ENCODE measurements around the gene PDE10A.
"Not testable (repeated sequence)": the region's sequence is repeated elsewhere in the genome, so short reads cannot be mapped to it uniquely, and the experiment has no call there.

Gene PDE10A

DNA sequence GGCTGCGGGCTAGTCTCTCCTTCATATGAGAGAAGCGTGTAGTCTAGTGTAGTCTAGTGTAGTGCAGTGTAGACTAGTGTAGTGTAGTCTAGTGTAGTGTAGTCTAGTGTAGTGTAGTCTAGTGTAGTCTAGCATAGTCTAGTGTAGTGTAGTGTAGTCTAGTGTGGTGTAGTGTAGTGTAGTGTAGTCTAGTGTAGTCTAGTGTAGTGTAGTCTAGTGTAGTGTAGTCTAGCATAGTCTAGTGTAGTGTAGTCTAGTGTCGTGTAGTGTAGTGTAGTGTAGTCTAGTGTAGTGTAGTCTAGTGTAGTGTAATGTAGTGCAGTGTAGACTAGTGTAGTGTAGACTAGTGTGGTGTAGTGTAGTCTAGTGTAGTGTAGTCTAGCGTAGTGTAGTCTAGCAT lies 44.1 kb downstream of the PDE10A start:
- not testable (repeated sequence) for DNase-seq

DNA sequence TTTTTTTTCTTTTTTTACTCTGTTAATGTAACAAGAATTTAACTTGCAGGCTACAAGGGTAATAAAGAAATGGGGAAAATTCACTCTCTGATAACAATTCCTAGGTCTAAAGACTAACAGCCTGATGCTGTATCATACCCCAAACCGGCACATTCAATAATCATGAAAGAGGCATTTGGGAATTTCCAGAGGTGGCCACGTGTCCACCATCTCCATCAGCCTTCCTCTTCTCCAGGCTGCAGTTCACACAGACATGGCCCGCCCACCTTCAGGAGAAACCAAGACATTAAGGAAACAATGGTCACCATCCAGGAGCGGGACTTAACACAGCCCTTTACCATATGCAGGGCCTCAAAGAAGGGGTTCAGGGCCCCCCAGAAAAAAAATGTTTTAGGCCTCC lies 44.8 kb downstream of the PDE10A start:
- no peak for DNase-seq

DNA sequence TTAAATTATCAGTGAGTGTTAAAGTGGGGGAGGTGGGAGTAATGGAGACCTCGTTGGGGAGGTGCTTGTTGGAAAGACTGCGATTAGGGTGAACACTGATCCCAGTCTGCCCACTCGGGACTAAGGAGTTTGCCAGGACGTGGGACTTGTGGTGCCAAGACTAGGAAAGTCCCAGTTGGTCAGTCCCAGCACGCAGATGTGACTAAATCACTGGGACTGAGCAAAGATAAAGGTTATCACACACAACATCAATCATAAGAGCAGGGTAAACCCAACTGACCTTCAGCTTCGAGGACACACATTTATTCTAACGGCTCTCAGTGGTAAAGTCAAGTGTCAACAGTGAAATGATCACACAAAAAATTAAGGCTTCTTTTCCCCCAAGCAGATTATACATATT lies 45.5 kb downstream of the PDE10A start:
- DNase-seq: no peak

DNA sequence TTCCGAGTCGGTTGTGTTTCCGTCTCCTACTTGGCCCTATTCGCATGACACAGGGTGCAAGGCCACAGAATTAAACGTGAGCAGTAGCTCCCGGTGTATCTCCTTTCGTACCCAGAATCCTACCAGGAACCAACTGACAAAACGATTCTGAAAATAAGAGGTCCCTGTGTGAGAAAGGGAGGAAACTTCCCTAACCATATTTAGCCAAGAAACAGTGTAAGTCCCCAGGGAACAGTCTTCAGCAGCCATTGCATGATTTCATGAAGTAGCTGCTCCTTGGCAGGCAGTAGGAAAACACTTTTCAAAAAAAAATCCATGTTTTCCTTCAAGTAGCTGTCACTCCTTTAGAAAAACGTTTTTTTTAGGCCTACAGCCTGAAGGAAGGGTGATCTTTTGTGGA lies 46.9 kb downstream of the PDE10A start:
- DNase-seq: no peak

DNA sequence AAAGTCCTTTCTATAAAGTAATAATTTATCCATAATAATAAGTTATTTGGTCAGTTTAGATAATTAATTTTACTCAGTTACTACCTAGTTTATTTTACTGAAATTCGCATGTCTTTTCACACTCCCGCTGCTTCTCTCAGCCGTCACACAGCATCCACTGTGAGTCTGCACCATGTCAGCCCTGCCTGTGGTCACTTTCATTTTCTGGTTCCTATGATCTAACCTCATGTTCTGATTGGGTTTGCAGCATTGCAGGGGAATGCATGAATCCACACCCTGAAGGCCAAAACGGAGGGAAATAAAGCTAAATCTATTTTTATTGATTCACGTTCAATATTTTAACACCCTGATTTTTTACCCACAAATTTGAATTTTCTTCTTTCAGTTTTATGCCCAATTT lies 47.4 kb downstream of the PDE10A start:
- DNase-seq: no peak

DNA sequence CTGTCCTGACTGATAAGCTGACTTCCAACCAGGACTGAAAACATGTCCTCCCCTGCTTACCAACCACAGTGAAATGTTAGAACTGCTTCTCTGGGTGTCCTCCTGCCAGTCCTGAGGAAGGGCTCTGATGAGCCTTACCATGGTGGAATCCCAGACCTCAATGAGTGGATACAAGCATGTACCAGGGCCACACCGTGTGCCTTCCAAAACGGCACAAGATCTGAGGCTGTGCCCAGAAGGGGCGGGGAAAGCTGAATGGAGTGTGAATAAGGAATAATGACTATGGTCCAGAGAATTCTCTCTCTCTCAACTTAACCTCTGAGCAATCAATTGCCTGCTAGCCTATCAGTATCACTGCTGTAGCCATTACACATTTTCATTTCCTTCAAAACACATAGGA lies 51.7 kb downstream of the PDE10A start:
- DNase-seq: no peak

DNA sequence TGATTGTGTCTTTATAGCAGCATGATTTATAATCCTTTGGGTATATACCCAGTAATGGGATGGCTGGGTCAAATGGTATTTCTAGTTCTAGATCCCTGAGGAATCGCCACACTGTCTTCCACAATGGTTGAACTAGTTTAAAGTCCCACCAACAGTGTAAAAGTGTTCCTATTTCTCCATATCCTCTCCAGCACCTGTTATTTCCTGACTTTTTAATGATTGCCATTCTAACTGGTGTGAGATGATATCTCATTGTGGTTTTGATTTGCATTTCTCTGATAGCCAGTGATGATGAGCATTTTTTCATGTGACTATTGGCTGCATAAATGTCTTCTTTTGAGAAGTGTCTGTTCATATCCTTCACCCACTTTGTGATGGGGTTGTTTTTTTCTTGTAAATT lies 54.5 kb downstream of the PDE10A start:
- DNase-seq: not testable (repeated sequence)

DNA sequence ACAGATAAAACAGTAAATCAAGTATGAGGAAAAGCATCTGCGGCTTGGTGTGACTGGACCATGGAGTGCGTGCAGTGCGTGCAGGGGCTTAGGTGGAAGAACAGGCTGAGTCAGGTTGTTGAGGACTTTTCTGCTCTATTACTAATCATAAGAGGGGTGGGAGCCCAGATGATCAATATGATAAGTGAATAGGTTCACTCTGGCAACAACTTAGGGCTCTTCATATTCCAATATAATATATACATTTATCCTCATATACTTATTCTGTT lies 56.4 kb downstream of the PDE10A start:
- DNase-seq: no peak

DNA sequence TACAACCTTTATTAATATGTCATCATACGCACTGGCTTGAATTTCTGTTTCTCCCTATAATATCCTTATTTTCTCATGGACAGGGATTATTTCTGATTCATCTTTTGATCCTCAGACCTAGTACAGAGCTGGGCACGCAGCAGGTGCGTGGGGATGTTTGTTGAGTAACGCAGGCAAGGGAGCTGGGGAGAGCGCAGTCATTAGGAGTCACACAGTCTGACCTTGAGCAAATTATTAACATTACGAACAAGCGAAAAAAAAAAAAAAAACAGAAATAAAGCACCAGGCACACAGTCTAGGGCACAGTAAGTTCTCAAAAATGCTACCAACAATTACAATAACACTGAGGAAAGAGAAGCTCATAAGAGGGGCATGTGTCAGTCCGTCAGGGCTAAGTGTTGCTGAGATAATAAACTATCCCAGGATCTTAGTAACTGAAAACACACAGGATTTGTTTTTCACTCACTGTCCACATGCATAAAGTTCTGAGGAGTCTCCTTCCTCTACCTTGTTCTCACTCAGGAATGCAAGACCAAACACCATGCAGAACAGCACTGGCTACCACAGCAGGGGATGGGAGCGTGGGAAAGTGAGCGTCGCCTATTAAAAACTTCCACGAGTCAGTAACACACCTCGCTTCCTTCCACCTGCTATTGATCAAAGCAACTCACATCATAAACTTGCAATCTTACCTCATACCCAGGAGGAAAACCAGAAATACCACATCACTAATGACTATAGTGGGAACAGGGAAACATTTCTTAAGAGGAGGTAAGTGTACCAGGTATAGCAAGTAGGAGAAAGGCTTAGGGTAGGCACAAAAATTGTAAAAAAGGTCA lies 56.9 kb downstream of the PDE10A start:
- DNase-seq: no peak

DNA sequence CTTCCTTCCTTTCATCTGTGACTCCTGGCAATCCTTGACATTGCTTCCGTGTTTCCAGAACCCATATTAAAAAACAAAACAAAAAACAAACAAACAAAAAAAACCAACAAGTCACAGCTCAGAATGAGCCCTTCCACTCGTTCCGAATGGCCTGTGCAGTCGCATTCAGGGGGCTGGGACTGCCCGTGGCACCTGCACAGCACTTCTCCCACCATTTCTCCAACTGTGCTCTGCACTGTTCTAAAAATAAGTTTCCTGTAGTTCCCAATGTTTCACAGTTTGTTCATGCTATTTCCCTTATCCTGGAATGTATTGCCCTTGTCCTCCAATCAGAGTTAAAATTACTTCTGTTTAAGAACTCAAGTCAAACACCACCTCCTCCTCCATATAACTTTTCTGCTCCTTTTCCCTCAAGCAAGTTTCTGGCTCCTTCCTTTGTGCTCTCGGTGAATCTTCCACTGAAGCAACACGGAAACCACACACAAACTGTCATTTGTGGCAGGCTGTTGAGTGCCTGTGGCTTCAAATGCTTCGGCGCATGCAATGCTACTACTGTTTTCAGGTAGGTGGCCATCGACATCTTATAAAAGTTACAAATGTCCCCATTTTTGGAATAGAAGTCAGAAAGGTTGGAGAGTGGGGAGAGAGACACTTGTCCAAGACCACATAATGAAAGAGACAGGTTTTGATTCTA lies 57.7 kb downstream of the PDE10A start:
- no peak for DNase-seq

DNA sequence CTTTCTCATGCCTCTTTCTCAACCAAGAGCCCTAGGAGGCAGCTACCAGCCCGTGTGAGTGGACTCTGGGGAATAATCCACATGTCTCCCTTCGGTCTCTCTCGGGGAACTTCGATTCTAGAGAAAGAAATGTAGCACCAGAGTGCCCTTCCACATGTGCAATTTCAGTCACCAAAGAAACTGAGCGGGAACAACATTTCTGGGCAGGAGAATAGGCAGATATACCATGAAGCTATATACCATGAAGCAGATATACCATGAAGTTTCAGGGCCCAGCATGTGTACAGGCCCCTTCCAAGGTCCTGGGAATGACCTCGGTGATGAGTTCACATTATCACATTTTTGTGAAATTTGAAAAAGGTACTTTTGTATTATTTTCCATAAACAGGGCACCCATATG lies 60.8 kb downstream of the PDE10A start:
- DNase-seq: no peak

DNA sequence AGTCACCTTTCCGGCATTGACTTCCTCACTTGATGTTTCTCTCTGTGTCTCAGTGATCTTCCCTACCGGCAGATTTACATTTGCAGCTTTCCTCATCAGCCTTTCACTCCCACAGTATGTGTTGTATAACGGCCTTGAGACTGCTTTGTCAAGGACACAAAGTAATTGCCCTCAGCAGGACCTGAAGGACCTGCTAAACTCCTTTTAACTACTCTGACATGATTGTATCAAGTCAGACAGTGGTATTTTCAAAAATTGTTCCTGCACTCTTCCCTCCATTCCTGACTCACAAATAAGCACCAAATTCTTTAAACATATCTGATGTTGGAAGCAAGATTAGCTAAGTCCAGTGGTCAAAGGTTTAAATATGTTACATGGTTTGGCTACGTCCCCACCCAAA lies 62.4 kb downstream of the PDE10A start:
- DNase-seq: no peak

DNA sequence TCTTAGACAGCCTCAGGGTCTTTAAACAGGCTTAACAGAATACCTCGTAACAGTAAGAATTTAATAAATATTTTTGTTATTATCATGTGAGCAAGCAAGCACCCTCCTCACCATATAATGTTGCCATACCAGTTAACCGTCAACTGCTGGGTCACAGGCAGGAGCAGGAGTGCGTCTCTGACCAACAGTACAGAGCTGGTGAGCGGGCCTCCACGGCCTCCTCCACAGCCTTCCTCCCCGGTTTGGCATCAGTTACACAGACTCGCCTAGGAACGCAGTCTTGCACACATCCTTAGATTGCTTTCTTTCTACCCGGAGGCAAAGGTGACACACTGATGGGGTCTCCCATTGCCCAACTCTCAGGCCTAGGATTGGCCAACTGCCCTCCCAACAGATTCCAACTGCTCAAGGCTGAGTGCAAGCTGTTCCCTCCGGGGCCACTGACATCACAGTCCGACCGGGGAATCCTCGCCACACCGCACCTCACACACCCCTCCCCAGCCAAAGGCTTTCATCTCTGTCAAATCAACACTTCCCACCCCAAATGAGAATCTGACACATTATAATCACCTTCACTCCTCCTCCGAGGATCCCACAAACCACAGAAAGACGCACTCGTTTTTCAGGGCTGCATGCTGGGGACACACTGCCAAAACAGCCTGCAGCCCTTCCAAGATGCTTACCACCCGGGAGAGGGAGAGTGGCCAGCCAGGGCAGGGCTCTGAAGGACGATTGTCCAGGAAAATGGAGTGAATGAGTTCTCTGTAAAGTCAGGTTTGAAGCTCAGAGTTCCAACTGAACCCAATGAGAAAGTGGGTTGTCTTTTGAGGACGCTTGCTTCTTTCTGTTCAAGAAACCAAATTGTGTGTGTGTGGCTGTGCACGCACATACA lies 63.2 kb downstream of the PDE10A start:
- no peak for DNase-seq

DNA sequence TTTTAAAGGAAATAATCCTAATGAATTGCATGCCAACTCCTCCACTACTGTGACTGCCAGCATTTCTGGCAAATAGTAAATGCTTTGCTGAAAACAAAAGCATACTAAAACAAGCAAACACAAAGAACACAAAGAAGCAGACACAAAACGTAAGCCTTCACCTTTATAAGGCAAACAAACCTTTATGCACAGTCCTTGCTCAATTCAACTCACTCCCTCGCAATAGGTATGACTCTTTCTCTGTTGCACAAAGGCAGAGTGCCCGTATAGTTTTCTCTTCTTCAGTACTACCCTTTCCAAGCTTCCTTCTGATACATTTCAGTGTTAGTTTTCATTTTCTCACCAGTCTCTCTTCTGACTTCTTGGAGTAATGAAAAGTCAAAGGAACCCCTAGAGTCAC lies 63.9 kb downstream of the PDE10A start:
- no peak for DNase-seq

DNA sequence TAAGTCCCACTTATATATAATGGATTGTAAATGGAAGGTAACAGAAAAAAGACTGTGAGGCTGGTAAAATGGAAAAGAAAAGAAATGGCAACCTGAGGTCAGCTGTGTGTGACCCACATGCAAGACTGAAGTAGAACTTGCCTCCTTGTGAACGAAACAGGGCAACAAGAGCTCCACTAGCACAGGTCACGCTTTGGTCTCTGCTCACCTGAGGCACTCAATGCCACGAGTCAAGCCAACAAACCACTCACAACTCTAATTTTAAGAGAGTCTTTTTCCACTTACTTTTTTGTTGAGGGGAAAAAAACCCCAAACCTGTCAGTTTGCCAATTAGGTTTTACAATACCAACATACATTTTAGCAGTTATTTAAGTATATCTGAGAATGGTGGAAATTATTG lies 65.2 kb downstream of the PDE10A start:
- no peak for DNase-seq

DNA sequence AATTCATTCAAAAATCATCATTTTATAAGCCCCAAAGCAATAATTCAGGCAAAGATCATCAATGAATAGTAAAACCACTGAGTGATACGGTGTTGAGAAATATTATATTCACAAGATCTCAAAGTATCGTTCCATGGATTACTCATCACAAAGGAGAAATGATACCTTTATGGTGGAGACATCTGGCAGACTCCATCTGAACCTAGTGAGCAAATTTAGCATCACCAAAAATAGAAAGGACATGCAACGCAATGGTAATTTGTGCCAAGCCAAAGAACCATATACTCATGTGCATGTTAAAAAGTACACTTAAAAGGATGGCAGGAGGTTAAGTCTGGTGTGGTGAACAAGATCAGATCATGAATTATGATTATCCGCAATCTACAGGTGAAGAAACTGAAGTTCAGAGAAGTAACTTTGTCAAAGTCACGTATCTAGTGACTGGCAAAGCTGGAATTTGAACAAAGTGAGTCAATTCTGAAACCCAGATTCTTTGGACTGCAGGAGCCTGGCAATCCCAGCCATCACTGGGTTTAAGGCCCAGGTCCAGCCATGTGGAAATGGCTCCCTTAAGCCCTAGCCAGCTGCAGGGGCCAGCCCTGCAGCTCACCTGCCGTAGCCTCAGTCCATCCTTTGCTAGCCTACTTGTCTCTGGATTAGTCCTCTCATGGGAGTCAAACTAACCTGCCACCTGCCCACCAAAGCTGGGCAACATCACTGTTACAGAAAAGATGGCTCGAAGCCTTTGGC lies 68.3 kb downstream of the PDE10A start:
- DNase-seq: no peak

DNA sequence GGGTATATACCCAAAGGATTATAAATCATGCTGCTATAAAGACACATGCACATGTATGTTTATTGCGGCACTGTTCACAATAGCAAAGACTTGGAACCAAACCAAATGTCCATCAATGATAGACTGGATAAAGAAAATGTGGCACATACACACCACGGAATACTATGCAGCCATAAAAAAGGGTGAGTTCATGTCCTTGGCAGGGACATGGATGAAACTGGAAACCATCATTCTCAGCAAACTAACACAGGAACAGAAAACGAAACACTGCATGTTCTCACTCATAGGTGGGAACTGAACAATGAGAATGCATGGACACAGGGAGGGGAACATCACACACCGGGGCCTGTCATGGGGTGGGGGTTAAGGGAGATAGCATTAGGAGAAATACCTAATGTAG lies 70.1 kb downstream of the PDE10A start:
- not testable (repeated sequence) for DNase-seq

DNA sequence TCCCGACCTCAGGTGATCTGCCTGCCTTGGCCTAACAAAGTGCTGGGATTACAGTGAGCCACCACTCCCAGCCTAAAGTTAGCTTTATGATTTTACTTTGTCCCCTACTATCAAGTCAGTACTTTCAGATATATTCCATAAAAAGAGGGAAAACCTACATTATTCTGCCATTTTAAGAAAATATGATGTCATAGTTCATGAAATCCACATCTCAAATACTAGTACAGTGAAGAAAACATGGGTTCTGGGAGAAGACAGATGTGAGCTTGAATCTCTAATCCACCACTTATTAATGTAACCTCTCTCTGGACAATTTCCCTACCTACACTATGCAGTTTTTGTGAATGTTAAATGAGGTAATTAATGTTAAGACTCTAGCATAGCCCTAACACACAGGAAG lies 74.5 kb downstream of the PDE10A start:
- DNase-seq: no peak

DNA sequence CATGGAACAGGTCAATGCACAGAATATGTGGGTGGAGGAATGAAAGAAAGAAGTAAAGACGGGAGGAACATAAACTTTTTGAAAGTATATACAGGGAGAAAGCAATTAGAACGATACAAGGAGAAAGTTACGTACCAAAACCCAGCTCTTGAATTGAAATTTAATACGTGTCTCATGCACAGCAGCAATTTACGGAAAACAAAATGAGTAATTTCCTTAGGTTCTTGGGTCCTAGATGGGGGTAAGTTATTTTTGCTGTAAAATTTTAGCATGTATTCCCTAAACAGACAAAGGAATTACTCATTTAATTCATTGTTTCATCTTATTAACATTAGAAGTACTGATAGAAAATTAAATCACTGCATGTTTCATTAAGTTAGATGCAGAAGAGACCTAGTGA lies 75.8 kb downstream of the PDE10A start:
- no peak for DNase-seq

DNA sequence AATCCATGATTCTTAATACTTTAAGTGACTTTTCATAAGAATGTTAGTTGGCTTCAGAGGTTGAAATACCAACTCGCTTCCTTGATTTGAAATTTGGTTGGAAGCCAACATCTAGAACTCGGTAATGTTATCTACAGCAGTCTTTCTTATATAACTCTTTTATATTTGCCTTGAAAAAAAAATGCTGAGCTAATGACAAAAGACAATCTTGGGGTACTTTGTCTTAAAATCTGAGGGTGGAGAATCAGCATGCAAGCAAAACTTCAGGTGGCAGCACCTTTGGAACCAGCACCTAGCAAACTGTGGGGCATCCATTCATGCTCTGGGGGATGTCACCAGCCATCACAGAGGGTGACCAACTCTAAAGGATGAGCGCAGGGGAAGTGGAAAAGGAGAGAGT lies 76.3 kb downstream of the PDE10A start:
- DNase-seq: no peak

DNA sequence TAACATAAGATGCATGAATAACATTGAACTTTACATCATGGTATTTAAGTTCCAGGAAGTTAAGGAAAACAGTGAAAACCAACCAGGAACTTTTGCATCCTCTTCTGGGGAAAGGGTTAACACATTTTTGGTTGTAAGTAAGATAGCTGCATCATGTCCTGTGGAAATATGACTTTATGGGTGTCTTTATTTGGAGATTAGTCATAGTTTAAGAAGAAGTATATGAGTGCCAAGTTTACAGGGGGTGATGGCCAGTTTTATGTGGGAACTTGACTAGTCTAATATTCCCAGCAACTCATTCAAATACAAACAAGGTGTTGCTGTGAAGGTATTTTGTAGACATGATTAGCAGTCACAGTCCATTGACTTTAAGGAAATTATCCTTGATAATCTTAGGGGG lies 78.0 kb downstream of the PDE10A start:
- DNase-seq: no peak

DNA sequence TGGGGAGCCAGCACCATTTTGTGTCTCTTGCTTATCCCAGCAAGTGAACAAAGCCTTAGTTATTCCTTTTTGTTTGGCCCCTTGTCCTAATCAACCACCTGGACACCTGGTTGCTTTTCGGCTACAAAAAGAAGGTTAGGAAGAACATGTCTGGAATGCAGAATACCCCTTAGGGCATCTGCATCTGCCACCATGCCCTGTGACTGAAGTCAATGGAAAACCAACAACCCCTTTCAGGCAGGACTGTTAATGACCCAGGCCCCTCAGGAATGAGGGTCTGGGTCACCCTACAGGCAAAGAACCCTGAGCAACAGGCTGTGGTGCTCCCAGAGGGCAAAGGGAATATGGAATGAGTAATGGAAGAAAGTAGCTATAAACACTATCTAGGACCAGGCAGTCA lies 78.5 kb downstream of the PDE10A start:
- no peak for DNase-seq

DNA sequence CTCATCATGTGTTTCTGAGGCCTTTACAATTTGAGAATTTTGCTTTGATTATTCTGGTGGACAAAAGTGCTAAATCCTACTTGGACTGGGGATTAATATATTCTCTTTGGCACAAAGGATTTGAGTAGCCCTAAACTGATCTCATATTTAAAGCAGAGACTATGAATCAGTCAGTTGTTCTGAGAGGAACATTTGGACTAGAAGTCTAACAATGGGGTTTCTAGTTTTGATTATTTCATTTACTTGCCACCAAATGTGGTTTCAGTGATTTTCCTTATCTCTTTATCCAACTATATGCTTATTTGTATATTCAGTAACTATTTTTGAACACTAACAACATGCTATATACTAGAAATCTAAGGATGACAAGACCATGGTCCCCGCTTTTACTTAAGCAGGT lies 81.4 kb downstream of the PDE10A start:
- no peak for DNase-seq

Data from CD4-positive, alpha-beta T cell treated with Interleukin-15 for 1 hour (primary cell).